Measurements from ENCODE around the gene KMT2B.

Gene KMT2B

GRCh38 chr19:35779033-35779432 lies 61.2 kb downstream of the KMT2B start:
- TF ChIP-seq CTCF (IDR thresholded peaks at IDR 0.05; ENCODE audit: borderline replicate concordance, insufficient read depth, low read depth, low read length): no peak

DNA sequence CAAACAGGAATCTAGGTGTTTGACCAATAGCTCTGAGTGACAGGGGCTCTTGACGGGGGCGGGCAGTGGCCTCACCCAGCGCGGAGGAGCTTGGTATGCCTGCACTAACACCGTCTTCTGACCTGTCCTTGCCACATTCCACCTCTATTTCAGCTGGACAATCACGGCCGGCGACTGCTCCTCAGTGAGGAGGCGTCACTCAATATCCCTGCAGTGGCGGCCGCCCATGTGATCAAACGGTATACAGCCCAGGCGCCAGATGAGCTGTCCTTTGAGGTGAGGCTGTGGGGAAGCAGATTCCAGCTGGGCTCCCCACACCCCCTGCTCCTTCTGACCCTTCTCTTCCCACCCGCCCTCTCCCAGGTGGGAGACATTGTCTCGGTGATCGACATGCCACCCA lies 62.3 kb downstream of the KMT2B start:
- no peak for TF ChIP-seq CTCF (IDR thresholded peaks at IDR 0.05; ENCODE audit: borderline replicate concordance, insufficient read depth, low read depth, low read length)

More at GRCh38 chr19:35779033-35779432, 61.2 kb downstream of the KMT2B start:
- H3K4me3 ChIP-seq (ENCODE audit: low read depth, low read length): no peak overlapping the region

GRCh38 chr19:35780717-35781116 lies 62.9 kb downstream of the KMT2B start:
- no peak overlapping the region for H3K4me3 ChIP-seq (ENCODE audit: low read depth, low read length)
- TF ChIP-seq CTCF (IDR thresholded peaks at IDR 0.05; ENCODE audit: borderline replicate concordance, insufficient read depth, low read depth, low read length): no peak

More for the DNA sequence above, 62.3 kb downstream of the KMT2B start:
- no peak overlapping the region for H3K4me3 ChIP-seq (ENCODE audit: low read depth, low read length)

GRCh38 chr19:35781650-35782049 lies 63.8 kb downstream of the KMT2B start:
- no peak overlapping the region for H3K4me3 ChIP-seq (ENCODE audit: low read depth, low read length)
- TF ChIP-seq CTCF (IDR thresholded peaks at IDR 0.05; ENCODE audit: borderline replicate concordance, insufficient read depth, low read depth, low read length): no peak

DNA sequence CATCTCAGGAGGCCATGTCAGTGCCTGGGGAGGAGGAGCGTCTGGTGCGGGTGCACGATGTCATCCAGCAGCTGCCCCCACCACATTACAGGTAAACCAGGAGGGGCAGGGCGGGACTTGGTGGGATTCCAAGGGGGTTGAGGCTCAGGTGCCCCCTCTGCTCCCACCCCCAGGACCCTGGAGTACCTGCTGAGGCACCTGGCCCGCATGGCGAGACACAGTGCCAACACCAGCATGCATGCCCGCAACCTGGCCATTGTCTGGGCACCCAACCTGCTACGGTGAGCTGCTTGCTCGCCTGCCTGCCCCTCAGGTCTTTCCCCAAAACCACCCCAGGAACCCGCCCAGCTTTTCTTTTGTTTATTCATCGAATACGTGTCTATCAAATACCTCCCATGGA lies 64.8 kb downstream of the KMT2B start:
- no peak for TF ChIP-seq CTCF (IDR thresholded peaks at IDR 0.05; ENCODE audit: borderline replicate concordance, insufficient read depth, low read depth, low read length)
- no peak overlapping the region for H3K4me3 ChIP-seq (ENCODE audit: low read depth, low read length)

- H3K4me3 ChIP-seq (ENCODE audit: low read depth, low read length): no peak overlapping the region
- TF ChIP-seq CTCF (IDR thresholded peaks at IDR 0.05; ENCODE audit: borderline replicate concordance, insufficient read depth, low read depth, low read length): no peak
Measured at GRCh38 chr19:35783469-35784434, 65.9 kb downstream of the KMT2B start.
